Prostate gland (tissue), 2 donors: Measurements from ENCODE around the gene CTIF. TPM values are rescaled to one million over a fixed set of nuclear protein-coding genes. Genes with fewer than 3 reads are reported as not detected.

Experiments
- DNase-seq: peaks from one replicate; pipeline ENCODE4 v3.0.0-alpha.2; 2019; ENCODE audit warnings: low spot score
- H3K27ac ChIP-seq, 2 donors: fragments of 200-600 bp; sonication (generic); 2 replicates each; pipeline ENCODE4 v1.5.1; 2017 to 2019
- H3K27me3 ChIP-seq: fragments of 200-600 bp; sonication (generic); replicated peaks from 2 replicates; pipeline ENCODE4 v1.5.1; 2019; ENCODE audit not compliant: insufficient read depth
- H3K36me3 ChIP-seq, 2 donors: fragments of 200-600 bp; sonication (generic); 1 replicate in 1 of 2; 2 replicates in 1 of 2; pipeline versions ENCODE4 v1.5.1 to v1.8.1; 2017 to 2019
- H3K4me1 ChIP-seq: fragments of 200-600 bp; sonication (generic); replicated peaks from 2 replicates; pipeline ENCODE4 v1.5.1; 2019
- H3K4me3 ChIP-seq, 2 donors: fragments of 200-600 bp; sonication (generic); 2 replicates each; pipeline ENCODE4 v1.5.1; 2017 to 2019
- H3K9me3 ChIP-seq: fragments of 200-600 bp; sonication (generic); 2 replicates; pipeline ENCODE4 v1.5.1; 2017
- POLR2A ChIP-seq: fragments of 450-650 bp; IDR thresholded peaks from one replicate; pipeline ENCODE4 v1.6.1; 2016; ENCODE audit warnings: antibody characterized with exemption, mild to moderate bottlenecking
- POLR2AphosphoS5 ChIP-seq: sonication (generic); formaldehyde crosslinking; IDR thresholded peaks from one replicate; pipeline ENCODE4 v1.6.1; 2017; ENCODE audit warnings: antibody characterized with exemption
- WGBS: methylation state at CpG from one replicate; pipeline ENCODE4 v1.1.5; 2018; 5-methylcytosine and 5-hydroxymethylcytosine counted together
- intact Hi-C: fragments of 100-400 bp; cut with DNase I; formaldehyde crosslinking; loops from one replicate; pipeline ENCODE4 v1.14.2; 2022
- total RNA-seq, 2 donors: library from RNA; depleted of rRNA; stranded (reverse); fragments of >200 nt; gene quantifications; one replicate each; pipeline ENCODE4 v1.1.0, GENCODE V29; 2016
- TF ChIP-seq, protein P1 (sequence below), 4 experiments: fragments of 200-600 bp in 2 of 4; fragments of 450-650 bp in 2 of 4; sonication (generic) in 2 of 4; IDR thresholded peaks; 1 replicate in 3 of 4; 2 replicates in 1 of 4; pipeline ENCODE4 v1.5.1; 2016 to 2019; ENCODE audit warnings: antibody characterized with exemption in 4 of 4, mild to moderate bottlenecking in 2 of 4, moderate library complexity in 2 of 4

Gene CTIF
- total RNA-seq, 2 donors from 2014 or later = 8.1 to 57.9 TPM

DNA sequence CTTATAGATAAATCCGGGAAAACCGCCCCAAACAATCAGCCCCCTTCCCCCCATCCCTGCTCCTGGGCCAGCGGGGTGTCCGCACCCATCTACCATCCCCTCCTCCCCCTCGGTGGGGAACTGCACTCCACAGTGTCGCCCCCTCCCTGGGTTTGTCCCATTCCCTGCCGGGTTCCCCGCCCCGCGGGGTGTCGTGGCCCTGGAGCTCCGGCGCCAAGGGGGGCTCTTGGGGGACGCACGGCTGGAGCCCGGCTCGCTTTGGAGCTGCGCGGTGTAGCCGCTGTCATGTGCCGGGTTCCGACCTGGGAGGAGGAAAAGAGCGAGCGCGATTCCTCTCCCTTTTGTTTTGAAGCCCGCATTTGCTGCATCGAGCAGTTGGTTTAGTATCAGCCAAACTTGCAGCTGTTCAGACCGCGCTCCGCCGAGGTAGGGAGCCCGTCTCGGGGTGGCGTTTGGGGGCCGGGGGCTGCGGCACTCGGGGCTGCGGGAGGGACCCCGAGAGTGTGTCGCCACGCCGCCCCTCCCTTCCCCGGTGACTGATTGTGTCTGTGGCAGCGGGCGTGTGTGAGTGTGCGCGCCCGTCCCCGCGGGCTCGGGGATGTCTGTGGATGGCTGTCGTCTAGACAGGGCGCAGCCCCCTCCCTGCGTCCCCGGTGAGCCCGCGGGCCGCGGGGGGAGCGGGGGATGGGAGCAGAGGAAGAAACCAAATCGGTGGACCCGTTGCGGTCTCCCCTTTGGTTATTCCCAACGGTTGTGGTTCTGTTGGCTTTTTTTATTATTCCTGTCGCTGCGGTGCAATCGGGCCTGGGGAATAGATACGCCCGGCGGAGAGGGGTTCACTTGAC, 797 bp downstream of the CTIF start:
- Histone ChIP-seq H3K9me3 (no peaks in the 10 kb centered on the region), H3K4me3 (peak overlapping the region; percentile 60 to 66), H3K4me1 (no peaks in the 10 kb centered on the region), H3K27ac (peak overlapping the region; percentile 88 to 89), H3K36me3 (no peaks in the 10 kb centered on the region), H3K27me3 (no peaks in the 10 kb centered on the region)
- TF ChIP-seq POLR2AphosphoS5 = no peak
- TF ChIP-seq, protein P1, sequence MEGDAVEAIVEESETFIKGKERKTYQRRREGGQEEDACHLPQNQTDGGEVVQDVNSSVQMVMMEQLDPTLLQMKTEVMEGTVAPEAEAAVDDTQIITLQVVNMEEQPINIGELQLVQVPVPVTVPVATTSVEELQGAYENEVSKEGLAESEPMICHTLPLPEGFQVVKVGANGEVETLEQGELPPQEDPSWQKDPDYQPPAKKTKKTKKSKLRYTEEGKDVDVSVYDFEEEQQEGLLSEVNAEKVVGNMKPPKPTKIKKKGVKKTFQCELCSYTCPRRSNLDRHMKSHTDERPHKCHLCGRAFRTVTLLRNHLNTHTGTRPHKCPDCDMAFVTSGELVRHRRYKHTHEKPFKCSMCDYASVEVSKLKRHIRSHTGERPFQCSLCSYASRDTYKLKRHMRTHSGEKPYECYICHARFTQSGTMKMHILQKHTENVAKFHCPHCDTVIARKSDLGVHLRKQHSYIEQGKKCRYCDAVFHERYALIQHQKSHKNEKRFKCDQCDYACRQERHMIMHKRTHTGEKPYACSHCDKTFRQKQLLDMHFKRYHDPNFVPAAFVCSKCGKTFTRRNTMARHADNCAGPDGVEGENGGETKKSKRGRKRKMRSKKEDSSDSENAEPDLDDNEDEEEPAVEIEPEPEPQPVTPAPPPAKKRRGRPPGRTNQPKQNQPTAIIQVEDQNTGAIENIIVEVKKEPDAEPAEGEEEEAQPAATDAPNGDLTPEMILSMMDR (IDR thresholded peaks at IDR 0.05) = no peak
- no peak for TF ChIP-seq POLR2A
- DNase-seq = no peak
- WGBS = under 1% methylated on average over 70 of the region's 70 CpGs
- intact Hi-C loops = loop anchor here (5.0 kb wide), 2 partner anchors 62 to 123 kb away; no protein-coding TSS in a partner anchor

DNA sequence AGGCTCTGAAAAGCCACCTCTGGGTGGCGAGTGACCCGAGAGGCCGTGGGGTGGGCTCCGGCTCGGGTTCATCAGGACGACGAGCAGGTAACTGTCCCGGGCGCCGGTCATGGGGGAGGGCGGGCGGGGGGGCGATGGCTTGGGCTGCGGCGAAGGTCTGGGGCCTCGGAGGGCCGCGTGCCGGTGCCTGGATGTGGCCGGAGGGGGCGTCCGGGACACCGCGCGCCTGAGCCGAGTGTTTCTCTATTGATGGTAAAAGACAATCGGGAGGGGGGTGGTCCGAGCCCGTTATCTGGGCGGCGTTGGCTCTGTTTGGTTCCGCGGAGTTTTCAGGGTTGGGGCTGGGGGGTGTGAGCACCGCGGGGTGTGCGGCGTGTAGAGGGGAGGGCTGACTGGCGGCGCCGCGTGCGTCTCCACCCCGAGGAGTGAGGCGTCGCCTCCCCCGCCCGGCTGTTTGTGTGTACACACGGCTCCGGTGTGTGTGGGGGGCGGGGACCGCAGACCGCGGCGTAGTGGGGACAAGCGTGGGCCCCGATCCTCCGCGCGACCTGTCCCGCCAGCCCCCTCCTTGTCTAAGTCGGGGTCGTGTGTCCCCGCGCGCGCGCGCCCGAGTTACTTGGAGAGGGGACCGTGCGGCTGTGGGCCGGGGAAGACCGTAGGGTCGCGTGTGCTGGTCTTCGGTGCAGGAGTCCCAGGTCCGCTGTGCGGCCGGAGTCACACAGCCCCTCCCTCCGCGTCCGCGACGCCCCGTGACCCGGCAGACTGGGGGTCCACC, 1.6 kb downstream of the CTIF start:
- H3K36me3 ChIP-seq = no peaks in the 10 kb centered on the region
- under 1% methylated on average over 59 of the region's 86 CpGs for WGBS
- DNase-seq = peak; percentile 58

DNA sequence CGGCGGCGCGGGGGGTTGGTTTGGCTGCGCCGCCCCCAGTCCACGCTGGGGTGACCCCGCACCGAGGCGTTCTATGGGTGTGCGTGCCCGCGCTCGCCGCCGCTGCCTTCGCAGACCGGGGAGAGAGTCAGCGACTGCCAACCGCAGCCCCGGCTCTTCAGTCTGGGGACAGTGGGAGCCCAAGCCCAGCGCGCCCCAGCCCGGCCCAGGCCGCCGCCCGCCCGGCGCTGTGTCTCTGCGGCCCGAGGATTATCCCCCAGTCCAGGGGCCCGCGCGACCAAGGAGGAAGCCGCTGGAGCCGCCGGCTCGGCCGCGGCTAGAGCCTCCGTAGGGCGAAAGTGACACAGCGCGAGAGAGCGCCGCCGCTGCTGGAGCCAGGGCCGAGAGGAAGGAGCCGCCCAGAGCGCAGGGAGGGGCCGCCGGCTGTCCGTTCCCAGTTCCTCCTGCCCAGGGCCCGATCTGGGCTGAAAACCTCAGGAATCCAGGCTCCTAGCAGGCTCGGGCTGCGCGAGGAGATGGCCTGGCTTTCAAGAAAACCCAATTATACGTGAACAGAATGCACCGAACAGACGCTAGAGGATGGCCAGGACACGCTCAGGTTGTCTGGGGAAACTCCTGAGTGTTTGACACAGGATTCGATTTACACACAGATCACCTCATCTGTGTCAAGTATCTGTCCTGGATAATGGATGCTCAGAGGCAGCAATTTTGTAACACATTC, 2.4 kb downstream of the CTIF start:
- DNase-seq = peak; percentile 66
- TF ChIP-seq POLR2AphosphoS5 (peak; percentile 5), POLR2A (peak; percentile 69)
- TF ChIP-seq, protein P1 (IDR thresholded peaks at IDR 0.05) = no peak
- peaks cover 10% of the 10 kb centered on the region for H3K4me1 ChIP-seq
- intact Hi-C loops = loop anchor here (5.0 kb wide), 2 partner anchors 64 to 121 kb away; no protein-coding TSS in a partner anchor
- peak overlapping the region; percentile 88 to 89 for H3K27ac ChIP-seq
- no peaks in the 10 kb centered on the region for H3K27me3 ChIP-seq
- H3K36me3 ChIP-seq = no peaks in the 10 kb centered on the region
- no peaks in the 10 kb centered on the region for H3K9me3 ChIP-seq
- H3K4me3 ChIP-seq = peak overlapping the region; percentile 60 to 66
- WGBS = 3% methylated on average over 42 of the region's 62 CpGs

More for the DNA sequence above, 1.6 kb downstream of the CTIF start:
- intact Hi-C loops = loop anchor here (5.0 kb wide), 2 partner anchors 63 to 122 kb away; no protein-coding TSS in a partner anchor
- Histone ChIP-seq H3K27ac (peak overlapping the region; percentile 88 to 89), H3K9me3 (no peaks in the 10 kb centered on the region), H3K4me1 (peaks cover 2% of the 10 kb centered on the region), H3K4me3 (peak overlapping the region; percentile 60 to 66), H3K27me3 (no peaks in the 10 kb centered on the region)
- peak; percentile 13 for TF ChIP-seq POLR2A
- TF ChIP-seq POLR2AphosphoS5 = peak; percentile 9
- TF ChIP-seq, protein P1 (IDR thresholded peaks at IDR 0.05) = no peak

DNA sequence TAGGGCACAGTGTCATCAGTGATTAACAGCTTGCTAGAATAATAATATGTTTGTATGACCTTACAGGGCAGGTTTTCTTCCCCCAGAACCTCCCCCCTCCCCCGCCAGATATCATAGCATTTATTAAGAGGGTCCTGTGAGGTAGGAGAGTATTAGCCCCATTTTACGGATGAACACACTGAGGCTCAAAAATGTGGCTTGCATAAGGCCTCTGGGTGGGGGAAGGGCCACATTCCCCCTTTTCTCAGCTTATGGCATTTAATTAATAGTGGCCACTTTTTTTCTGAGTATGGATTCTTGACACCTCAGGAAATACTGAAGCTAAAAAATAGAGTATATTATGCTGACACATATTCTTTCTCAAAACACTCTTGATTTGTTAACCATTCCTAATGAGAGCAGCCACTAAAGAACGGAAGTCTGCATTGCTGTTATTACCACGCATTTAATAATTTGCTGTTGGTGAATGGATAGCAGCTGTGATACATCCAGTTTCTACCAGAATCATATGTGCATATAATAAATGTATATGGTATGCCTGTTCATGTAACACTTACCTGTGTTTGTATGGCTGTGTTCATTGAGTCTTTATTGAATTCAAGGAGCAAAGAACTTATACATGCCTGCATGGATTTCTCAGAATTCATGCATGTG, 3.0 kb downstream of the CTIF start:
- WGBS = 90% methylated on average over 4 of the region's 4 CpGs

More for the DNA sequence above, 3.0 kb downstream of the CTIF start:
- Histone ChIP-seq H3K9me3 (no peaks in the 10 kb centered on the region), H3K4me3 (peak overlapping the region in 1 of 2 donors; percentile 66), H3K27ac (peak overlapping the region; percentile 88 to 89), H3K27me3 (no peaks in the 10 kb centered on the region), H3K4me1 (peaks cover 10% of the 10 kb centered on the region), H3K36me3 (no peaks in the 10 kb centered on the region)
- intact Hi-C loops = loop anchor here (5.0 kb wide), 2 partner anchors 65 to 120 kb away; no protein-coding TSS in a partner anchor
- no peak for DNase-seq
- TF ChIP-seq POLR2A (no peak), POLR2AphosphoS5 (no peak)
- TF ChIP-seq, protein P1 (IDR thresholded peaks at IDR 0.05) = no peak
